AG04450 (cell line): Measurements from ENCODE around the gene GOLGA8J. TPM values are rescaled to one million over a fixed set of nuclear protein-coding genes. Genes with fewer than 3 reads are reported as not detected.
"Not testable (repeated sequence)": the region's sequence is repeated elsewhere in the genome, so short reads cannot be mapped to it uniquely, and the experiment has no call there.

ENCODE experiments used
- CTCF ChIA-PET: fragments of 300-600, 350-600 bp; formaldehyde crosslinking; extraction: SDS; loops from one replicate; lab custom pipeline; 2022; ENCODE audit warnings: antibody characterized with exemption, inconsistent platforms; lab: Charles Lee
- POLR2A ChIA-PET: fragments of 350-600 bp; formaldehyde crosslinking; extraction: SDS; loops from one replicate; lab custom pipeline; 2021; ENCODE audit warnings: antibody characterized with exemption, inconsistent platforms; lab: Yijun Ruan, JAX
- DNase-seq: peaks from one replicate; pipeline ENCODE4 v3.0.0-alpha.2; 2011; ENCODE audit warnings: low read depth, low spot score
- H3K27ac ChIP-seq: one replicate; pipeline ENCODE4 v1.5.1; 2012; ENCODE audit warnings: low read depth, low read length, control low read depth
- H3K27me3 ChIP-seq: one replicate; pipeline ENCODE4 v1.6.0; 2012; ENCODE audit warnings: low read length; ENCODE audit not compliant: control insufficient read depth, insufficient read depth
- H3K4me3 ChIP-seq: 2 replicates; pipeline ENCODE4 v1.5.1; 2011; ENCODE audit warnings: mild to moderate bottlenecking, low read depth, low read length, control low read depth
- H3K9me3 ChIP-seq: 2 replicates; pipeline ENCODE4 v1.5.1; 2012; ENCODE audit warnings: low read length; ENCODE audit not compliant: control insufficient read depth, insufficient read depth
- polyA plus RNA-seq: library from polyadenylated mRNA; depleted of rRNA; stranded (reverse); fragments of >200 nt; gene quantifications from 2 replicates; pipeline ENCODE4 v1.2.3, GENCODE V29; 2011; rRNA removed
- small RNA-seq: library from RNA; depleted of rRNA; stranded (forward); fragments of <200 nt; gene quantifications from one replicate; pipeline ENCODE3, GENCODE V24; 2012; ENCODE audit warnings: low read depth; ENCODE audit not compliant: insufficient read length
- TF ChIP-seq, protein P1 (sequence below): IDR thresholded peaks from 2 replicates; pipeline ENCODE4 v1.5.1; 2011; ENCODE audit warnings: low read depth, low read length, control low read depth, inconsistent platforms

The GOLGA8J gene
- polyA plus RNA-seq, 1 experiment: not detected

DNA sequence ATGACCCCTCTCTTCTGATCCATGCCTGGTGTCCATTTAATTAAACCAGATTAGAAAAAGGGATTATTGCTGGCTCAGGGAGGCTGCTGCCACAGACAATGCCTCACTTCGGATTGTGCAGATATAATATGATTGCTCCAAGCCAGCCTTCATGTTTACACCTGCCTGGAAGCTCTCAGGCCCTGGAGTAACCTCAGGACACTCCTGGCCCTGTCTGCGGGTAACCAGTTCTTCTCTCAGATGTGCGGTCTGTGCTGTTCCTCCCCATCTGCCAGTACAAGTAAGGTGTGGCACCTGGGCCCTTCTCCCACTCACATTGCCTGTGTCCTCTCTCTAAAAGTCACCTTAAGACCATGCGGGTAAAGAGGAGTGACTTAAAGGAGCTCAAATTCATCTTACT lies 8.8 kb upstream of the GOLGA8J start:
- Histone ChIP-seq H3K4me3 (no peak overlapping the region), H3K27me3 (peaks cover 13% of the 10 kb centered on the region), H3K27ac (no peak overlapping the region), H3K9me3 (no peaks in the 10 kb centered on the region)
- ChIA-PET CTCF (interaction anchor here (1.2 to 2.6 kb wide), 6 partner anchors 149 to 404 kb away, joined by 3 to 85 read pairs (median 15); no protein-coding TSS in a partner anchor), POLR2A (interaction anchor here (0.5 kb wide), 1 partner anchor 33 kb away, joined by 4 read pairs; no protein-coding TSS in a partner anchor)
- TF ChIP-seq, protein P1, sequence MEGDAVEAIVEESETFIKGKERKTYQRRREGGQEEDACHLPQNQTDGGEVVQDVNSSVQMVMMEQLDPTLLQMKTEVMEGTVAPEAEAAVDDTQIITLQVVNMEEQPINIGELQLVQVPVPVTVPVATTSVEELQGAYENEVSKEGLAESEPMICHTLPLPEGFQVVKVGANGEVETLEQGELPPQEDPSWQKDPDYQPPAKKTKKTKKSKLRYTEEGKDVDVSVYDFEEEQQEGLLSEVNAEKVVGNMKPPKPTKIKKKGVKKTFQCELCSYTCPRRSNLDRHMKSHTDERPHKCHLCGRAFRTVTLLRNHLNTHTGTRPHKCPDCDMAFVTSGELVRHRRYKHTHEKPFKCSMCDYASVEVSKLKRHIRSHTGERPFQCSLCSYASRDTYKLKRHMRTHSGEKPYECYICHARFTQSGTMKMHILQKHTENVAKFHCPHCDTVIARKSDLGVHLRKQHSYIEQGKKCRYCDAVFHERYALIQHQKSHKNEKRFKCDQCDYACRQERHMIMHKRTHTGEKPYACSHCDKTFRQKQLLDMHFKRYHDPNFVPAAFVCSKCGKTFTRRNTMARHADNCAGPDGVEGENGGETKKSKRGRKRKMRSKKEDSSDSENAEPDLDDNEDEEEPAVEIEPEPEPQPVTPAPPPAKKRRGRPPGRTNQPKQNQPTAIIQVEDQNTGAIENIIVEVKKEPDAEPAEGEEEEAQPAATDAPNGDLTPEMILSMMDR: no peak
- no peak for DNase-seq

DNA sequence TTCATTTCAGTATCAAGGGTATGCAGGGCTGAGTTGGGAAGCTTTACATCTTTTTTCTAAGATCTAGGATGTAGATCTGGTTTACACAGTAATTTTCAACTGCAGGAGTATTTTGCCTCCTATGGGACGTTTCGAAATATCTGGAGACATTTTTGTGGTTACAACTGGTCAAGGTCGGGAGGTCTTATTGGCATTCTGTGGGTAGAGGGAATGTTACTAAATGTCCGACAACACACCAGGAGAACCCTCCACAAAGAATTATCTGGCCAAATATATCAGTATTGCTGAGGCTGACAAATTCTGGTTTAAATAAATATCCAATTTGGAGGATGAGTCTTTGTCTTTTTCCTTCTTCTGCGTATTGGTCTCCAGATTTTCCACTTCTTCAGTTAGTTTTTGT lies 1.9 kb upstream of the GOLGA8J start:
- H3K27me3 ChIP-seq, H3K9me3 ChIP-seq, DNase-seq, H3K27ac ChIP-seq, H3K4me3 ChIP-seq, POLR2A ChIA-PET, CTCF ChIA-PET: not testable (repeated sequence)

DNA sequence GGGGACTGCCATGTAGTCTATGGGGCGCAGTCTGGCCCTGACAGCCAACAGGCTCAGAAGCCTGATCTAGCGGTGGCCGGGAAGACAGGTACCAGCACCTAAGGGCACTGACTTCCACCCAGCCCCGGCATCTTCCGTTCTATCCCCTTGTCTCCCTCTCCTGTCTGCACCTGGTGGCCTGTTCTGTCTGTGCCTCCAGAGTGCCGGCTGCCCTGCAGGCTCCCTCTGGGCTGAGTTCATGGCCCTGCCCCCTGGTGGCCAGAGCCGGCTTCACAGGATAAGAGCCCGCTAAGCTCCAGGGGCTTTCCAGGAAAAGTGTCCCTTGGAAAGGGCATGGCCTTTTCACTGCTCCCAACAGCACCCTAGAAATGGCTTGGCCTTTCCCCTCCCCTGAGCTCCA lies 15.1 kb downstream of the GOLGA8J start:
- CTCF ChIA-PET, H3K4me3 ChIP-seq, DNase-seq, POLR2A ChIA-PET, H3K27ac ChIP-seq, H3K27me3 ChIP-seq, H3K9me3 ChIP-seq: not testable (repeated sequence)

DNA sequence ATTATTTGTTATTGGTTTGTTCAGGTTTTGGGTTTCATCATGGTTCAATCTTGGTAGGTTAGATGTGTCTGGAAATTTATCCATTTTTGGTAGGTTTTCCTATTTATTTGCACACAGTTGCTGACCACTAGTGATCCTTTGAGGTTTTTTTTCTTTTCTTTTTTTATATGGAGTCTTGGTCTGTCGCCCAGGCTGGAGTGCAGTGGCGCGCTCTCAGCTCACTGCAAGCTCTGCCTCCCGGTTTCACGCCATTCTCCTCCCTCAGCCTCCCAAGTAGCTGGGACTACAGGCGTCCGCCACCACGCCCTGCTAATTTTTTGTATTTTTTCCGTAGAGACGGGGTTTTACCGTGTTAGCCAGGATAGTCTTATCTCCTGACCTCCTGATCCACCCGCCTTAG lies 20.1 kb downstream of the GOLGA8J start:
- H3K27ac ChIP-seq, DNase-seq, H3K9me3 ChIP-seq, POLR2A ChIA-PET, H3K4me3 ChIP-seq, H3K27me3 ChIP-seq, CTCF ChIA-PET: not testable (repeated sequence)

DNA sequence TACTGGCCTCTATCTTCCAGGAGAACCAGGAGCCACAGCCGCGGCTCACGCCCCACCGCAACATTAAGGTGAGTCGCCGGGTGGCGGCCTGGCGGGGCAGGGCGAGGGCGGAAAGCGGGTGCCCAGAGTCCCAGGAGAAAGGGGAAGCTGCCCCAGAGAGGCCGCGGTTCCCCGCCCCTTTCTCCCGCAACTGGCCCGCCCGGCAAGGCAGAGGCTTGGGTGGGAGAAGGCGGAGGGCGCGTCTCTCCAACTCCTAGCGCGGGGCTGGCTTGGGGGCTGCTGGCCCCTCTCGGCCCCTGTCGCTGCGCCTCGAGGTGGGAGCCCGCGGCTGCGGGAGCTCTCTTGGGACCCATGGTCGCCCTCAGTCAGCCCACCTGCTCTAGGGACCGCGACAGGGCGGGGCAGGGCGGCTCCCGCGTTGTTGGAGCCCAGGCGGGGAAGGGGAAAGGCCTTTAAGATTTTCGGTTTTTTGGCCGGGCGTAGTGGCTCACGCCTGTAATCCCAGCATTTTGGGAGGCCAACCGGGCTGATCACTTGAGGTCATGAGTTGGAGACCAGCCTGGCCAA lies 21.3 kb downstream of the GOLGA8J start:
- H3K9me3 ChIP-seq, H3K27ac ChIP-seq, POLR2A ChIA-PET, DNase-seq, CTCF ChIA-PET, H3K27me3 ChIP-seq: not testable (repeated sequence)
- H3K4me3 ChIP-seq: peak overlapping the region; percentile 22; the same call in 1 of the 2 replicates

DNA sequence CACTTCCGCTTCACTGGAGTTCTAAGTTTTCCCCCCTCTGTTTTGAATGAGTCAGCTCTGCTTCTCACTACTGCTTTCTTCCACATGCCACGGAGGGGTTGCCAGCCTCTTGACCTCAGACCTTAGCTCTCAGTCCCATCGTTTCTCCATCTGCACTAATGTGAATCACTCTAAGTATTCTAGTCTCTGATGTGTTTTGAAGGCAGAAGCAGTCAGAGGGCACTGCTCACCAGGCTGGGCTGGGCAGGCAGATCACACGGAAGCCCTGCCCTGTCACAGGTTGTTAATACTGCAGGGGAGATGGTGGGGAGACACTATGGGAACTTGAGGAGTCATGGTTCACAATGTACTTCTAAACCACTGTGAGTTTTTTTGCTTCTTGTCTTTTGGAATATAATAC lies 27.8 kb downstream of the GOLGA8J start:
- H3K27me3 ChIP-seq, POLR2A ChIA-PET, CTCF ChIA-PET, DNase-seq, H3K9me3 ChIP-seq, H3K4me3 ChIP-seq, H3K27ac ChIP-seq: not testable (repeated sequence)

DNA sequence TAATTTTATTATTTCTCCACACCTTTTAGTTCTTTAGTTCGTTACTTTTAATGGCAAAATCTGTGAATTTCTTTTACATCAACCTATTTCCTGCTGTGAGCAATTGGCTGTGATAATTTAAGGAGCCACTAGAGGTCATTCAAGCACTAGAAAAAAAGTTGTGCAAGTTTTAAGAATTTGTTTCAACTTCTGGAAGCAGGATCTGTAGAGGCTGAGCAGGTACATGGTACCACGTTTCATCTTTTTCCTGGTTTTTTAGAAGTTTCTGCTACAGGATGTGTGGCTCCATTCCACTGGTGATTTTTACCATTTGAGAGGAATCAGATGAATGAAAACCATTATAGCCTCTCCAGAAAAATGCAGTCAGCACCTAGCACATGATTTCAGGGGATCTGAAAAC lies 47.3 kb downstream of the GOLGA8J start:
- H3K27me3 ChIP-seq, H3K27ac ChIP-seq, H3K4me3 ChIP-seq, CTCF ChIA-PET, POLR2A ChIA-PET, DNase-seq, H3K9me3 ChIP-seq: not testable (repeated sequence)

DNA sequence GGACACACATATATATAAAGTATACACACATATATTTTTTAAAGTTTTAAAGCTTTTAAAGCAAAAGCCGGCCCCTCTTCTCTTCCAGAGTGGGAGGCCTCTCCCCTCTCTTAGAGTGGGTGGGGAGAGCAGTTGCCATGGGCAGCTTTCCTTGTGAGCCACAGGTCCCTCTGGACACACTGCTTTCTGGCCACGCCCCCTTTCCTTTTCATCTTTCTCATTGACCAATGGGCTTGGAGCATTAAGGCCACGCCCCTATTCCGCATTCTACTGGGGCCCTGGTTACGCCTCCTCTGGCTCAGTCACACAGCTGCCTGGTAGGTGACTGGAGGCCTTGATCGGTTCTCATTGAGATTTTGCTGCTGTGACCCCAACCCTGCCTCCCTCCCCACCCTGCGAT lies 52.0 kb downstream of the GOLGA8J start, which contains the start of gene GOLGA8T:
GOLGA8T (plus strand) TSS at position 301 of the 400 bp plus-strand sequence; CDS start at position 399, 98 bp downstream.
- H3K4me3 ChIP-seq, H3K27me3 ChIP-seq, CTCF ChIA-PET, H3K27ac ChIP-seq, H3K9me3 ChIP-seq, DNase-seq, POLR2A ChIA-PET: not testable (repeated sequence)

Small RNA genes lying within 50 kb of the gene (small RNA-seq; reads per million reads assigned to genes)
- gene RF00096 (not detected), gene RN7SL673P (not detected)

Other genes with a start within 250 kb of the GOLGA8J start
- gene GOLGA8T, start 52.1 kb downstream of the GOLGA8J start, polyA plus RNA-seq: not detected in 2 replicates